Caco-2 (cell line): ENCODE data around the gene ABCF2. TPM values are rescaled to one million over a fixed set of nuclear protein-coding genes. Genes with fewer than 3 reads are reported as not detected.
A peak's percentile ranks its signal among the peaks of the same experiment; 100 is the strongest.

Experiments used
- BruUV-seq: library from RNA; stranded (reverse); fragments of 400-500 nt; replicated peaks from 2 replicates; lab custom pipeline; 2021; lab: Mats Ljungman, UMichigan
- CTCF ChIA-PET: fragments of 300-600 bp; sonication (Branson Sonifier 250); formaldehyde crosslinking; loops from one replicate; lab custom pipeline; 2022; ENCODE audit warnings: antibody characterized with exemption; lab: Charles Lee
- POLR2A ChIA-PET: fragments of 300-600 bp; sonication (Branson Sonifier 250); formaldehyde crosslinking; loops from one replicate; lab custom pipeline; 2022; ENCODE audit warnings: antibody characterized with exemption; lab: Charles Lee
- DNase-seq, 2 experiments: peaks; one replicate each; pipeline versions ENCODE4 v3.0.0 to v3.0.0-alpha.2; 2020 to 2022
- H3K27me3 ChIP-seq: replicated peaks from 2 replicates; pipeline ENCODE4 v1.6.0; 2011; ENCODE audit warnings: low read length; ENCODE audit not compliant: control insufficient read depth, insufficient read depth
- H3K36me3 ChIP-seq: 2 replicates; pipeline ENCODE4 v1.5.1; 2011; ENCODE audit warnings: low read length; ENCODE audit not compliant: control insufficient read depth, insufficient read depth
- H3K4me1 ChIP-seq: fragments of 250-450 bp; sonication (Bioruptor Pico); 2 replicates; pipeline ENCODE4 v1.5.1; 2020; ENCODE audit warnings: mild to moderate bottlenecking
- H3K4me3 ChIP-seq: 2 replicates; pipeline ENCODE4 v1.5.1; 2011; ENCODE audit warnings: low read depth, mild to moderate bottlenecking, control low read depth, low read length
- H3K9me3 ChIP-seq: fragments of 250-450 bp; sonication (Bioruptor Pico); 2 replicates; pipeline ENCODE4 v1.5.1; 2020; ENCODE audit warnings: mild to moderate bottlenecking, moderate library complexity
- H3K27ac Mint-ChIP-seq: one replicate; pipeline ENCODE4 v1.8.0; 2022; ENCODE audit warnings: mixed read lengths; ENCODE audit not compliant: unreplicated experiment
- H3K27me3 Mint-ChIP-seq: one replicate; pipeline ENCODE4 v1.8.0; 2022; ENCODE audit warnings: mixed read lengths; ENCODE audit not compliant: insufficient read depth, unreplicated experiment
- H3K36me3 Mint-ChIP-seq: one replicate; pipeline ENCODE4 v1.8.0; 2022; ENCODE audit warnings: mild to moderate bottlenecking, mixed read lengths; ENCODE audit not compliant: insufficient read depth, unreplicated experiment
- H3K4me1 Mint-ChIP-seq: one replicate; pipeline ENCODE4 v1.8.0; 2022; ENCODE audit warnings: low read depth, mixed read lengths; ENCODE audit not compliant: unreplicated experiment
- H3K4me3 Mint-ChIP-seq: one replicate; pipeline ENCODE4 v1.8.0; 2022; ENCODE audit warnings: mild to moderate bottlenecking, moderate library complexity, mixed read lengths; ENCODE audit not compliant: unreplicated experiment
- H3K9me3 Mint-ChIP-seq: one replicate; pipeline ENCODE4 v1.8.0; 2022; ENCODE audit warnings: mixed read lengths; ENCODE audit not compliant: unreplicated experiment
- CTCF ChIP-seq, 2 experiments: fragments of 200-600 bp in 1 of 2; IDR thresholded peaks; 1 replicate in 1 of 2; 2 replicates in 1 of 2; pipeline versions ENCODE4 v1.5.1 to v1.8.0; 2011 to 2022; ENCODE audit warnings: antibody characterized with exemption in 1 of 2, control low read depth in 1 of 2, inconsistent platforms in 1 of 2, low read depth in 1 of 2, low read length in 1 of 2, mild to moderate bottlenecking in 1 of 2, moderate library complexity in 1 of 2; ENCODE audit not compliant: insufficient read depth in 1 of 2, severe bottlenecking in 1 of 2, unreplicated experiment in 1 of 2
- intact Hi-C: fragments of 100-400 bp; cut with micrococcal nuclease; formaldehyde crosslinking; loops from one replicate; pipeline ENCODE4 v1.10.0; 2022; ENCODE audit not compliant: unreplicated experiment
- total RNA-seq: library from RNA; stranded (reverse); gene quantifications from 2 replicates; pipeline ENCODE4 v1.2.3, GENCODE V29; 2022

The ABCF2 gene
- total RNA-seq, 1 experiment from 2014 or later: 57.8 TPM

- CTCF ChIA-PET: no interaction called here
Measured at GRCh38 chr7:151233804-151234203, 6.8 kb upstream of the ABCF2 start.

GRCh38 chr7:151232917-151233701 is 6.1 kb upstream of the ABCF2 start:
- Histone ChIP-seq H3K27me3 (no peaks in the 10 kb centered on the region), H3K36me3 (peaks cover 2% of the 10 kb centered on the region; the same call in 1 of the 2 replicates), H3K4me3 (peak overlapping the region; percentile 93), H3K9me3 (no peaks in the 10 kb centered on the region), H3K4me1 (peaks cover 12% of the 10 kb centered on the region)
- ChIA-PET POLR2A (interaction anchor here (0.6 to 1.0 kb wide), 3 partner anchors 19 to 113 kb away, joined by 4 to 5 read pairs (median 4); no protein-coding TSS in a partner anchor), CTCF (interaction anchor here (0.6 to 1.8 kb wide), 3 partner anchors 9 to 83 kb away, joined by 3 to 5 read pairs (median 4); no protein-coding TSS in a partner anchor)
- intact Hi-C loops: no loop called here
- Mint-ChIP-seq H3K27me3 (no peaks in the 10 kb centered on the region), H3K4me1 (peaks cover 9% of the 10 kb centered on the region), H3K36me3 (peaks cover 10% of the 10 kb centered on the region), H3K9me3 (no peaks in the 10 kb centered on the region), H3K4me3 (peak overlapping the region; percentile 90), H3K27ac (peak overlapping the region; percentile 76)
- TF ChIP-seq CTCF (IDR thresholded peaks at IDR 0.05; ENCODE audit: insufficient read depth in 1 of 2, low read depth in 1 of 2, low read length in 1 of 2, severe bottlenecking in 1 of 2, unreplicated experiment in 1 of 2): no peak
- BruUV-seq: no TSS peak
- no peak for DNase-seq

More at GRCh38 chr7:151233804-151234203, 6.8 kb upstream of the ABCF2 start:
- Mint-ChIP-seq H3K4me1 (peaks cover 9% of the 10 kb centered on the region), H3K27me3 (no peaks in the 10 kb centered on the region), H3K9me3 (no peaks in the 10 kb centered on the region), H3K27ac (peak overlapping the region; percentile 76), H3K36me3 (peaks cover 16% of the 10 kb centered on the region), H3K4me3 (peak overlapping the region; percentile 90)
- Histone ChIP-seq H3K4me1 (peaks cover 9% of the 10 kb centered on the region), H3K9me3 (no peaks in the 10 kb centered on the region), H3K4me3 (peak overlapping the region; percentile 93), H3K27me3 (no peaks in the 10 kb centered on the region), H3K36me3 (peaks cover 2% of the 10 kb centered on the region; the same call in 1 of the 2 replicates)
- DNase-seq: no peak
- intact Hi-C loops: no loop called here
- POLR2A ChIA-PET: no interaction called here
- no TSS peak for BruUV-seq
- no peak for TF ChIP-seq CTCF (IDR thresholded peaks at IDR 0.05; ENCODE audit: insufficient read depth in 1 of 2, low read depth in 1 of 2, low read length in 1 of 2, severe bottlenecking in 1 of 2, unreplicated experiment in 1 of 2)

- Histone ChIP-seq H3K27me3 (no peaks in the 10 kb centered on the region), H3K36me3 (peaks cover 2% of the 10 kb centered on the region; the same call in 1 of the 2 replicates), H3K4me1 (peaks cover 15% of the 10 kb centered on the region), H3K4me3 (peak within 1 kb of the TSS; percentile 93), H3K9me3 (no peaks in the 10 kb centered on the region)
- Mint-ChIP-seq H3K36me3 (peaks cover 12% of the 10 kb centered on the region), H3K4me3 (peak within 1 kb of the TSS; percentile 90), H3K9me3 (no peaks in the 10 kb centered on the region), H3K27me3 (no peaks in the 10 kb centered on the region), H3K4me1 (peaks cover 9% of the 10 kb centered on the region), H3K27ac (peak within 1 kb of the TSS; percentile 76)
- no TSS peak for BruUV-seq
- DNase-seq: peak; percentile 88 to 90
- ChIA-PET CTCF (interaction anchor here (0.6 to 1.8 kb wide), 3 partner anchors 10 to 83 kb away, joined by 3 to 5 read pairs (median 4); no protein-coding TSS in a partner anchor), POLR2A (interaction anchor here (0.6 to 1.0 kb wide), 3 partner anchors 20 to 114 kb away, joined by 4 to 5 read pairs (median 4); no protein-coding TSS in a partner anchor)
- intact Hi-C loops: no loop called here
- no peak for TF ChIP-seq CTCF (IDR thresholded peaks at IDR 0.05; ENCODE audit: insufficient read depth in 1 of 2, low read depth in 1 of 2, low read length in 1 of 2, severe bottlenecking in 1 of 2, unreplicated experiment in 1 of 2)
Measured at GRCh38 chr7:151232091-151232916, 5.3 kb upstream of the ABCF2 start, which contains the start of gene CHPF2. CHPF2 (plus strand) TSS chr7:151232483; CDS start chr7:151234012, 1,529 bp downstream.
